Bronchial epithelial cell (primary cell): ENCODE results near the gene TCN1. TPM values are rescaled to one million over a fixed set of nuclear protein-coding genes. Genes with fewer than 3 reads are reported as not detected.

Source experiments
- DNase-seq: peaks from one replicate; pipeline ENCODE4 v3.0.0-alpha.2; 2010; ENCODE audit warnings: low read depth
- FAIRE-seq: peaks from 2 replicates; lab custom pipeline; 2011; peaks lifted over from hg19 to GRCh38; lab: Jason Lieb, UNC
- H3K27me3 ChIP-seq: 2 replicates; pipeline ENCODE4 v1.5.1; 2011; ENCODE audit warnings: low read length; ENCODE audit not compliant: control insufficient read depth, insufficient read depth
- H3K36me3 ChIP-seq: 2 replicates; pipeline ENCODE4 v1.5.1; 2011; ENCODE audit warnings: low read length; ENCODE audit not compliant: control insufficient read depth, insufficient read depth
- H3K4me3 ChIP-seq: 2 replicates; pipeline ENCODE4 v1.5.1; 2011; ENCODE audit warnings: mild to moderate bottlenecking, low read depth, low read length, control low read depth
- CTCF ChIP-seq: IDR thresholded peaks from 2 replicates; pipeline ENCODE4 v1.5.1; 2011; ENCODE audit warnings: mild to moderate bottlenecking, moderate library complexity, low read length, control low read depth, inconsistent platforms; ENCODE audit not compliant: insufficient read depth, severe bottlenecking
- total RNA-seq: library from RNA; depleted of rRNA; stranded (reverse); fragments of >200 nt; gene quantifications from 2 replicates; pipeline ENCODE4 v1.2.1, GENCODE V29; 2014

TCN1 gene
- total RNA-seq, 1 donor from 2014 or later = 4.2 TPM

GRCh38 chr11:59812220-59812619 lies 54.1 kb downstream of the TCN1 start:
- no peaks in the 10 kb centered on the region for H3K27me3 ChIP-seq
- H3K4me3 ChIP-seq = no peak overlapping the region
- DNase-seq (no peak), FAIRE-seq (no peak)
- TF ChIP-seq CTCF = no peak
- no peaks in the 10 kb centered on the region for H3K36me3 ChIP-seq

- FAIRE-seq (no peak), DNase-seq (no peak)
- peaks cover 7% of the 10 kb centered on the region for H3K36me3 ChIP-seq
- no peaks in the 10 kb centered on the region for H3K27me3 ChIP-seq
- no peak for TF ChIP-seq CTCF
- peak overlapping the region; percentile 96 for H3K4me3 ChIP-seq
Observed at GRCh38 chr11:59810911-59811259, 55.4 kb downstream of the TCN1 start.

- Histone ChIP-seq H3K4me3 (peak within 1 kb of the TSS; percentile 96), H3K36me3 (peaks cover 7% of the 10 kb centered on the region), H3K27me3 (no peaks in the 10 kb centered on the region)
- DNase-seq (peak; percentile 80), FAIRE-seq (no peak)
- peak; percentile 62 for TF ChIP-seq CTCF
Observed at GRCh38 chr11:59810189-59810910, 55.9 kb downstream of the TCN1 start, which contains the start of gene MRPL16. Gene MRPL16, minus strand, starts transcription at chr11:59810778. Its CDS starts 120 bp downstream, at chr11:59810658.

- no peaks in the 10 kb centered on the region for H3K27me3 ChIP-seq
- no peak overlapping the region for H3K4me3 ChIP-seq
- FAIRE-seq (no peak), DNase-seq (no peak)
- peaks cover 9% of the 10 kb centered on the region for H3K36me3 ChIP-seq
- no peak for TF ChIP-seq CTCF
Observed at GRCh38 chr11:59807047-59807610, 59.2 kb downstream of the TCN1 start.

GRCh38 chr11:59804061-59804460 lies 62.2 kb downstream of the TCN1 start:
- FAIRE-seq = no peak
- DNase-seq = no peak
- no peak overlapping the region for H3K4me3 ChIP-seq
- no peak for TF ChIP-seq CTCF
- peaks cover 9% of the 10 kb centered on the region for H3K36me3 ChIP-seq
- no peaks in the 10 kb centered on the region for H3K27me3 ChIP-seq

Other genes with a start within 250 kb of the TCN1 start
- 3.7 and 5.6 TPM in 2 replicates for gene PATL1, start 197.4 kb downstream of the TCN1 start, total RNA-seq
- gene OR10V1, start 152.6 kb downstream of the TCN1 start, total RNA-seq = not detected in 2 replicates
- gene STX3, start 111.1 kb downstream of the TCN1 start, total RNA-seq = 53.3 and 53.4 TPM in 2 replicates
- gene MRPL16, start 55.7 kb downstream of the TCN1 start, total RNA-seq = 17.4 and 23.3 TPM in 2 replicates
- gene CBLIF, start 21.0 kb downstream of the TCN1 start, total RNA-seq = not detected in 2 replicates
- not detected in 2 replicates for gene OOSP3, start 12.3 kb upstream of the TCN1 start, total RNA-seq
- gene OOSP1, start 71.9 kb upstream of the TCN1 start, total RNA-seq = not detected in 2 replicates
- gene OOSP4A, start 97.5 kb upstream of the TCN1 start, total RNA-seq = not detected in 2 replicates
- not detected in 2 replicates for gene OOSP4B, start 150.7 kb upstream of the TCN1 start, total RNA-seq
- gene OOSP2, start 173.9 kb upstream of the TCN1 start, total RNA-seq = not detected in 2 replicates
- not detected in 2 replicates for gene MS4A3, start 190.2 kb upstream of the TCN1 start, total RNA-seq
- not detected in 2 replicates for gene MS4A2, start 222.2 kb upstream of the TCN1 start, total RNA-seq